HFFc6 (cell line): ENCODE measurements around the gene SH3PXD2B. TPM values are rescaled to one million over a fixed set of nuclear protein-coding genes. Genes with fewer than 3 reads are reported as not detected.
"Not testable (repeated sequence)": the region's sequence is repeated elsewhere in the genome, so short reads cannot be mapped to it uniquely, and the experiment has no call there.

Experiments
- DNase-seq: peaks from one replicate; pipeline ENCODE4 v3.0.0-alpha.2; 2018
- H3K27ac Mint-ChIP-seq: 2 replicates; pipeline ENCODE4 v1.8.0; 2020; ENCODE audit warnings: mild to moderate bottlenecking, mixed read lengths
- H3K27me3 Mint-ChIP-seq: 2 replicates; pipeline ENCODE4 v1.8.0; 2021; ENCODE audit warnings: mild to moderate bottlenecking, moderate library complexity, mixed read lengths; ENCODE audit not compliant: insufficient read depth
- H3K36me3 Mint-ChIP-seq: 2 replicates; pipeline ENCODE4 v1.8.0; 2021; ENCODE audit warnings: low read depth, mixed read lengths
- H3K4me1 Mint-ChIP-seq: 2 replicates; pipeline ENCODE4 v1.8.0; 2020; ENCODE audit warnings: low read depth, mixed read lengths
- H3K4me3 Mint-ChIP-seq: 2 replicates; pipeline ENCODE4 v1.8.0; 2020; ENCODE audit warnings: mild to moderate bottlenecking, moderate library complexity, mixed read lengths
- H3K9me3 Mint-ChIP-seq: 2 replicates; pipeline ENCODE4 v1.8.0; 2020; ENCODE audit warnings: mild to moderate bottlenecking, mixed read lengths
- CTCF ChIP-seq: fragments of 200-600 bp; sonication (generic); IDR thresholded peaks from 2 replicates; pipeline ENCODE4 v1.5.0; 2021; ENCODE audit warnings: antibody characterized with exemption, mild to moderate bottlenecking
- total RNA-seq, 6 experiments: library from RNA; stranded (reverse); fragmentation: NEBNext Ultra II Directional; extraction: Animal tissue kit (Norgen Biotek cat#: 25700); gene quantifications; 2 replicates in 1 of 6; 3 replicates in 5 of 6; pipeline ENCODE4 v1.2.3, GENCODE V29; 2021

The SH3PXD2B gene
- total RNA-seq, 6 experiments from 2014 or later = 12.4 to 28.4 (median 24.3) TPM

- Mint-ChIP-seq H3K27me3 (peaks cover 11% of the 10 kb centered on the region), H3K4me3 (no peak overlapping the region), H3K36me3 (no peaks in the 10 kb centered on the region), H3K9me3 (no peaks in the 10 kb centered on the region), H3K27ac (no peak overlapping the region), H3K4me1 (no peaks in the 10 kb centered on the region)
- peak; percentile 90 for TF ChIP-seq CTCF
- DNase-seq = peak; percentile 81
Measured at GRCh38 chr5:172479034-172479783, 24.9 kb upstream of the SH3PXD2B start.

DNA sequence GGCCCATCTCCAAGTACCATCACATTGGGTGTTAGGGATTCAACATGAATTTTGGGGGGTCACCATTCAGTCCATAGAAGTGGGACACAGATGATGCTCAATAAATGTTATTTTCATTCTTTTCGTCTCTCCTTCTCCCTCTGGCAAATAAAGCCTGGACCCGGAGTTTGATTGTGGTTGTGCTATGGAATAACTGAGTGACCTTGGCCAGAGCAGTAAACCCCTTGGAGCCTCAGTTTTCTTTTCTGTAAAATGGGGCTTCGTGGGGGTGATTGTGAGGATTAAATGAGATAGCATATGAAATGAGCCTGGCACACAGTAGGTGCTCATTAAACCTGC lies 24.3 kb upstream of the SH3PXD2B start:
- peaks cover 11% of the 10 kb centered on the region for H3K27me3 Mint-ChIP-seq
- H3K4me3 Mint-ChIP-seq, DNase-seq, H3K27ac Mint-ChIP-seq, H3K4me1 Mint-ChIP-seq, H3K36me3 Mint-ChIP-seq, H3K9me3 Mint-ChIP-seq: not testable (repeated sequence)

DNA sequence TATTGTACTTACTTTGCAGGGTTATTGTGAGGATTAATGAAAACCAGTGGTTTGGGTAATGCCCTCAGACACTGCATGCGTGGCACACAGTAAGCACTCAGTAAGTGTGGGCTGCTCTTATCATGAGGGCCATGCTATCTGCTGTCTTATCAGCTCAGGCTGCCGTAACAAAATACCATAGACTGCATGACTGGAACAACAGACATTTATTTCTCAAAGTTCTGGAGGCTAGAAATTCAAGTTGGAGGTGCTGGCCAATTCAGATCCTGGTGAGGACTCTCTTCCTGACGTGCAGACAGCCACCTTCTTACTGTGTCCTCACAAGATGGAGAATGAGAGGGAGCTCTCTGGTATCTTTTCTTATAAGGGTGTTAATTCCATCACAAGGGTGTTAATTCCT lies 23.9 kb upstream of the SH3PXD2B start:
- Mint-ChIP-seq H3K4me3 (no peak overlapping the region), H3K36me3 (no peaks in the 10 kb centered on the region), H3K27me3 (peaks cover 16% of the 10 kb centered on the region), H3K9me3 (no peaks in the 10 kb centered on the region), H3K4me1 (no peaks in the 10 kb centered on the region), H3K27ac (no peak overlapping the region)
- no peak for TF ChIP-seq CTCF
- no peak for DNase-seq

DNA sequence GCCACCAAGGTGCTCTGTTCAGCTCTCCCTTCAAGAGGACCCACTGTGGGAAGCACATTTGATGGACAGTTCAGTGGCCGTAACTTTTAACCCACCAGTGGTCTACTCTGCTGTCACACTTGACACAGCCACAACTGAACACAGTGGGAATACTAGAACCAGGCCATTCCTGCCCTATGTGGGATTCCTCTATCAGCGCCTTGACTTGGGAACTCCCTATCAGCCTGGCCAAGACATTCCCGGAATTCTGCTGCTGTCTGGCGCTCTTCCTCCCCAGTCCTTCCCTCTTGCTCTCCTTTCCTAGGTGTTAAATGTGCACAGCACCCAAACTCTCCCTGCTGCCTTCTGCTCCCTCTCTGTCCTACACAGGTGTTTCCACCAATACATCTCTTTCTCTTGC lies 23.1 kb upstream of the SH3PXD2B start:
- Mint-ChIP-seq H3K27me3 (peaks cover 12% of the 10 kb centered on the region), H3K9me3 (no peaks in the 10 kb centered on the region), H3K36me3 (no peaks in the 10 kb centered on the region), H3K4me1 (no peaks in the 10 kb centered on the region), H3K4me3 (no peak overlapping the region), H3K27ac (no peak overlapping the region)
- no peak for DNase-seq
- TF ChIP-seq CTCF = no peak

DNA sequence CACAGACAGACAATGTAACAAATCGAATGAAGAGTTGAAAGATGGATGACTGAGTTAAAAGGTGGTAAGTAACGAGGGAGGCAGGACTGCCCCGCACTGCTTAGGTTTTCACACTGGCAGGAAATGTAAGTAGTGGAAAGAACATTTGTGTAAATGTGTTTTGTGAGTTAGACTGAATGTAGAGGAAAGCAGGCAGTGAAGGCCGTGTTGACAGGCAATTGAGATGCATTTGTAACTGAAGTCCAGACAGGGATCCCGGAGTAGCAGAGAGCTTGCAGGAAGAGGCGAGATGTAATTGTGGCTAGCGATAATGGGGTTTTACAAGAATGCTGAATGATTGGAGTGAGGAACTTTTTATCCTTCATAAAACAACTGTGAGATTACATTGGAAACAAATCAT lies 20.0 kb upstream of the SH3PXD2B start:
- no peak overlapping the region for H3K27ac Mint-ChIP-seq
- TF ChIP-seq CTCF = no peak
- H3K9me3 Mint-ChIP-seq = no peaks in the 10 kb centered on the region
- H3K4me1 Mint-ChIP-seq = no peaks in the 10 kb centered on the region
- H3K36me3 Mint-ChIP-seq = no peaks in the 10 kb centered on the region
- peaks cover 17% of the 10 kb centered on the region for H3K27me3 Mint-ChIP-seq
- no peak for DNase-seq
- H3K4me3 Mint-ChIP-seq = no peak overlapping the region

DNA sequence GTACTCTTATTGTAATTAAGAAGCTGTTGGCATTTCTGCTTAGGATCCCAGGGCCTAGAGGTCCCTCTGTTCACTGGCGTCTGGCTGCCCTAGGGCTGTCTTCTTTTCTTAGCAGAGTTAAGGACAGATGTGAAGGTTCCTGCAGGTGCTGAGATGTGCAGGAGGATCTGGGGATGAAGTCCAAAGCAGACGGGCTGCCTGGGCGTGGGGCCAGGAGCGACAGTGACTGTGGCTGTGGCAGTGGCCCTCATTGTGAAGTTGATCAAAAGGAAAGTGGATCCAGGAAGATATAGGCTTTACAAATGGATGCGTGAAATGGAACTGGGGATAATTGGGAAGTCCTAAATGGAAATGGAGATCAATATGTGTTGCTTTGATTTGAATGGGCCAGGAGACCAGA lies 19.1 kb upstream of the SH3PXD2B start:
- H3K9me3 Mint-ChIP-seq = peaks cover 4% of the 10 kb centered on the region; the same call in 1 of the 2 replicates
- peaks cover 4% of the 10 kb centered on the region; the same call in 1 of the 2 replicates for H3K36me3 Mint-ChIP-seq
- peaks cover 19% of the 10 kb centered on the region for H3K27me3 Mint-ChIP-seq
- no peak for TF ChIP-seq CTCF
- no peak overlapping the region for H3K4me3 Mint-ChIP-seq
- no peak overlapping the region for H3K27ac Mint-ChIP-seq
- H3K4me1 Mint-ChIP-seq = no peaks in the 10 kb centered on the region
- no peak for DNase-seq
